H1 (cell line): ENCODE data around the gene HMGN3. TPM values are rescaled to one million over a fixed set of nuclear protein-coding genes. Genes with fewer than 3 reads are reported as not detected.

Source experiments
- CTCF ChIA-PET: fragments of 300-600 bp; sonication (Branson Sonifier 250); formaldehyde crosslinking; loops from one replicate; lab custom pipeline; 2021; ENCODE audit not compliant: partially characterized antibody; lab: Charles Lee
- POLR2A ChIA-PET: fragments of 300-600 bp; sonication (Branson Sonifier 250); formaldehyde crosslinking; loops from one replicate; lab custom pipeline; 2021; ENCODE audit warnings: inconsistent platforms; ENCODE audit not compliant: partially characterized antibody; lab: Charles Lee
- DNase-seq, 2 experiments: peaks; one replicate each; pipeline versions ENCODE4 v3.0.0 to v3.0.0-alpha.2; 2010 to 2022; ENCODE audit warnings: low spot score in 2 of 2, low read depth in 1 of 2, mixed read lengths in 1 of 2
- FAIRE-seq: peaks from 2 replicates; lab custom pipeline; 2011; peaks lifted over from hg19 to GRCh38; lab: Jason Lieb, UNC
- H2AFZ ChIP-seq: 2 replicates; pipeline ENCODE4 v1.8.1; 2012; ENCODE audit warnings: low read length, inconsistent platforms
- H2AK5ac ChIP-seq: 2 replicates; pipeline ENCODE4 v1.6.1; 2013; ENCODE audit warnings: low read depth, low read length
- H2BK120ac ChIP-seq: replicated peaks from 2 replicates; pipeline ENCODE3; 2013; ENCODE audit warnings: low read depth, low read length, inconsistent platforms
- H2BK12ac ChIP-seq: 2 replicates; pipeline ENCODE4 v1.6.1; 2013; ENCODE audit warnings: low read depth, low read length
- H2BK15ac ChIP-seq: 2 replicates; pipeline ENCODE4 v1.6.1; 2013; ENCODE audit warnings: low read length
- H2BK20ac ChIP-seq: 2 replicates; pipeline ENCODE4 v1.6.1; 2013; ENCODE audit warnings: low read length
- H2BK5ac ChIP-seq: 2 replicates; pipeline ENCODE4 v1.6.1; 2013; ENCODE audit warnings: low read depth, low read length
- H3K14ac ChIP-seq: 2 replicates; pipeline ENCODE4 v1.6.1; 2013; ENCODE audit warnings: inconsistent platforms; ENCODE audit not compliant: insufficient read length
- H3K18ac ChIP-seq: 2 replicates; pipeline ENCODE4 v1.6.1; 2013; ENCODE audit warnings: low read length; ENCODE audit errors: extremely low read depth
- H3K23ac ChIP-seq: 2 replicates; pipeline ENCODE4 v1.6.1; 2013; ENCODE audit warnings: inconsistent platforms; ENCODE audit not compliant: insufficient read length
- H3K23me2 ChIP-seq: 2 replicates; pipeline ENCODE4 v1.6.1; 2013; ENCODE audit warnings: low read depth, low read length
- H3K27ac ChIP-seq: 2 replicates; pipeline ENCODE4 v1.6.1; 2011; ENCODE audit warnings: low read depth, low read length, inconsistent platforms
- H3K27me3 ChIP-seq, 4 experiments: replicated peaks in 1 of 4; 1 replicate in 1 of 4; 2 replicates in 3 of 4; pipeline versions ENCODE4 v1.6.1 to v1.8.1; 2011 to 2013; ENCODE audit warnings: low read length in 3 of 4, mild to moderate bottlenecking in 3 of 4, inconsistent platforms in 2 of 4, mixed read lengths in 2 of 4, moderate library complexity in 1 of 4; ENCODE audit not compliant: control insufficient read depth in 3 of 4, insufficient read depth in 3 of 4; ENCODE audit errors: extremely low read depth in 1 of 4
- H3K36me3 ChIP-seq, 4 experiments: 2 replicates each; pipeline versions ENCODE4 v1.6.1 to v1.8.1; 2011 to 2013; ENCODE audit warnings: mild to moderate bottlenecking in 4 of 4, low read length in 3 of 4, moderate library complexity in 2 of 4, control low read depth in 1 of 4, inconsistent platforms in 1 of 4; ENCODE audit not compliant: insufficient read depth in 4 of 4, control insufficient read depth in 2 of 4
- H3K4ac ChIP-seq: replicated peaks from 2 replicates; pipeline ENCODE3; 2013; ENCODE audit warnings: low read length, low read depth, mixed read lengths, inconsistent platforms; ENCODE audit not compliant: insufficient read length
- H3K4me1 ChIP-seq, 4 experiments: replicated peaks in 1 of 4; 1 replicate in 1 of 4; 2 replicates in 3 of 4; pipeline versions ENCODE4 v1.6.1 to v1.8.1; 2011 to 2013; ENCODE audit warnings: low read length in 3 of 4, inconsistent platforms in 2 of 4, mixed read lengths in 1 of 4; ENCODE audit not compliant: insufficient read depth in 4 of 4, control insufficient read depth in 3 of 4
- H3K4me2 ChIP-seq, 2 experiments: 2 replicates each; pipeline versions ENCODE4 v1.6.1 to v1.8.1; 2011 to 2013; ENCODE audit warnings: low read depth in 2 of 2, low read length in 2 of 2, control low read depth in 1 of 2, inconsistent platforms in 1 of 2, mild to moderate bottlenecking in 1 of 2; ENCODE audit not compliant: insufficient read depth in 1 of 2
- H3K4me3 ChIP-seq, 4 experiments: fragments of 200-600, 300-600 bp in 1 of 4; sonication (generic), shearing (Covaris generic), sonication (Bioruptor Twin) in 1 of 4; 2 replicates each; pipeline versions ENCODE4 v1.5.1 to v1.8.1; 2011 to 2016; ENCODE audit warnings: low read length in 4 of 4, low read depth in 3 of 4, control low read depth in 2 of 4, inconsistent platforms in 2 of 4, mild to moderate bottlenecking in 2 of 4, mixed read lengths in 1 of 4, moderate library complexity in 1 of 4; ENCODE audit not compliant: insufficient read depth in 2 of 4; ENCODE audit errors: extremely low read depth in 1 of 4
- H3K56ac ChIP-seq: replicated peaks from 2 replicates; pipeline ENCODE3; 2013; ENCODE audit warnings: low read depth, mild to moderate bottlenecking, mixed read lengths, low read length, inconsistent platforms; ENCODE audit not compliant: insufficient read length
- H3K79me1 ChIP-seq: 2 replicates; pipeline ENCODE4 v1.6.1; 2013; ENCODE audit warnings: low read depth, low read length, control low read depth
- H3K79me2 ChIP-seq, 2 experiments: 2 replicates each; pipeline versions ENCODE4 v1.6.1 to v1.8.1; 2012 to 2013; ENCODE audit warnings: low read length in 2 of 2, mild to moderate bottlenecking in 2 of 2, inconsistent platforms in 1 of 2; ENCODE audit not compliant: insufficient read depth in 2 of 2, control insufficient read depth in 1 of 2
- H3K9ac ChIP-seq, 4 experiments: replicated peaks in 1 of 4; 1 replicate in 1 of 4; 2 replicates in 3 of 4; pipeline versions ENCODE4 v1.6.1 to v1.8.1; 2011 to 2013; ENCODE audit warnings: low read depth in 3 of 4, low read length in 3 of 4, control low read depth in 2 of 4, mild to moderate bottlenecking in 2 of 4, moderate library complexity in 2 of 4, inconsistent platforms in 1 of 4; ENCODE audit errors: extremely low read depth in 1 of 4
- H3K9me3 ChIP-seq, 2 experiments: 2 replicates each; pipeline versions ENCODE4 v1.6.1 to v1.8.1; 2012 to 2013; ENCODE audit warnings: mild to moderate bottlenecking in 2 of 2, moderate library complexity in 2 of 2, control low read depth in 1 of 2, inconsistent platforms in 1 of 2, low read depth in 1 of 2, low read length in 1 of 2, mixed read lengths in 1 of 2; ENCODE audit not compliant: insufficient read depth in 2 of 2
- H4K20me1 ChIP-seq, 2 experiments: replicated peaks in 1 of 2; 2 replicates each; pipeline versions ENCODE3 to v1.8.1; 2011 to 2013; ENCODE audit warnings: inconsistent platforms in 2 of 2, low read length in 2 of 2, mild to moderate bottlenecking in 1 of 2; ENCODE audit not compliant: insufficient read depth in 2 of 2, control insufficient read depth in 1 of 2
- H4K5ac ChIP-seq: 2 replicates; pipeline ENCODE4 v1.6.1; 2013; ENCODE audit warnings: low read length, low read depth, mixed read lengths, inconsistent platforms; ENCODE audit not compliant: insufficient read length
- H4K8ac ChIP-seq: 2 replicates; pipeline ENCODE4 v1.8.0; 2013; ENCODE audit warnings: mild to moderate bottlenecking, moderate library complexity, low read length, inconsistent platforms; ENCODE audit not compliant: insufficient read depth; ENCODE audit errors: extremely low read depth
- H4K91ac ChIP-seq: replicated peaks from 2 replicates; pipeline ENCODE3; 2013; ENCODE audit warnings: low read length, mixed read lengths, inconsistent platforms; ENCODE audit not compliant: insufficient read length
- CEBPB ChIP-seq: IDR thresholded peaks from 2 replicates; pipeline ENCODE4 v1.6.1; 2012; ENCODE audit warnings: low read depth, low read length
- CREB1 ChIP-seq: IDR thresholded peaks from 2 replicates; pipeline ENCODE4 v1.6.1; 2012; ENCODE audit warnings: inconsistent platforms
- EZH2 ChIP-seq: fragments of 200-600 bp; sonication (generic); IDR thresholded peaks from 2 replicates; pipeline ENCODE4 v1.7.1; 2012; ENCODE audit warnings: low read depth, mild to moderate bottlenecking, moderate library complexity, low read length, inconsistent platforms; ENCODE audit not compliant: severe bottlenecking
- JUND ChIP-seq: IDR thresholded peaks from 2 replicates; pipeline ENCODE4 v1.6.1; 2011; ENCODE audit warnings: mild to moderate bottlenecking, improper control_type of control experiment, low read length
- RFX5 ChIP-seq: IDR thresholded peaks from 2 replicates; pipeline ENCODE4 v1.6.1; 2011; ENCODE audit warnings: low read depth, low read length, improper control_type of control experiment, borderline replicate concordance
- SIRT6 ChIP-seq: IDR thresholded peaks from one replicate; pipeline ENCODE4 v1.7.1; 2012; ENCODE audit warnings: low read length, inconsistent platforms
- SIX5 ChIP-seq: IDR thresholded peaks from 2 replicates; pipeline ENCODE4 v1.6.1; 2011; ENCODE audit warnings: mild to moderate bottlenecking, low read depth, low read length
- TAF1 ChIP-seq: IDR thresholded peaks from 2 replicates; pipeline ENCODE4 v1.6.1; 2011; ENCODE audit warnings: mild to moderate bottlenecking, low read depth, low read length
- TBP ChIP-seq: IDR thresholded peaks from 2 replicates; pipeline ENCODE4 v1.6.1; 2011; ENCODE audit warnings: low read depth, low read length, improper control_type of control experiment
- TEAD4 ChIP-seq: IDR thresholded peaks from 2 replicates; pipeline ENCODE4 v1.6.1; 2012; ENCODE audit warnings: low read depth, low read length, inconsistent platforms, mixed read lengths
- ZNF274 ChIP-seq: IDR thresholded peaks from 2 replicates; pipeline ENCODE4 v1.7.0; 2012; ENCODE audit warnings: low read length, borderline replicate concordance; ENCODE audit errors: extremely low read depth
- polyA plus RNA-seq, 7 experiments: library from polyadenylated mRNA; depleted of rRNA in 3 of 7; stranded (reverse) in 5 of 7; unstranded in 2 of 7; fragments of >200 nt in 5 of 7; fragments of 200-250 nt in 2 of 7; gene quantifications; 1 replicate in 5 of 7; 2 replicates in 1 of 7; 4 replicates in 1 of 7; pipeline versions ENCODE4 v1.2.1 to v1.2.3, GENCODE V29; 2011 to 2013; ENCODE audit warnings: missing spikeins in 2 of 7, mixed read lengths in 2 of 7
- total RNA-seq: library from RNA; stranded (reverse); fragmentation: NEBNext Ultra II Directional; extraction: Animal tissue kit (Norgen Biotek cat#: 25700); gene quantifications from 2 replicates; pipeline ENCODE4 v1.2.1, GENCODE V29; 2021
- TF ChIP-seq, protein P1 (sequence below), 3 experiments: IDR thresholded peaks; 1 replicate in 2 of 3; 2 replicates in 1 of 3; pipeline versions ENCODE4 v1.5.1 to v1.6.1; 2011; ENCODE audit warnings: low read length in 3 of 3, mild to moderate bottlenecking in 3 of 3, inconsistent platforms in 2 of 3, low read depth in 1 of 3, moderate library complexity in 1 of 3; ENCODE audit not compliant: insufficient read depth in 1 of 3; ENCODE audit errors: control extremely low read depth in 1 of 3

HMGN3 gene
- total and polyA plus RNA-seq, 2 of the 8 experiments (the other 6 are each of a cell fraction or from before 2014, with no cell fraction given) = 84.4 to 167 TPM

DNA sequence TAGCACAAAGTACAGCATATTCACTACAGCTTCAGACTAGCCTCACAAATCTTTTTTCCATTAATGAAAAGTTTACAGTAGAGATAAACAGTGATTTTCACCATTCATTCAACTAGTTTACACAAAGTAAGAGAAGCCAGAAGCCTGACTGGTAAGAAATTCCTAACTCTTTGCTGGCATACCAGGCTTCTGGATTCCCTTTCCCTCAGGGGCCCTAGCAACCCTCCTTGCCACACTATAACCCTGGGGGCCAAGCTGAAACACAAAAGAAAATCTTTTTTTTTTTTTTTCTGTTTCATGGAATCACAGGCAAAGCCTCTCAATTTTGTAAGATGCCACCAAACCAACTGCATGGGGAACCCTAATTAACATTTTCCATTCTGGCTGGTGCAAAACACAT, 28.9 kb upstream of the HMGN3 start:
- H3K4me1 ChIP-seq = no peaks in the 10 kb centered on the region
- H3K18ac ChIP-seq = no peak overlapping the region
- H3K23me2 ChIP-seq = no peaks in the 10 kb centered on the region
- no peak overlapping the region for H3K23ac ChIP-seq
- H3K79me1 ChIP-seq = no peaks in the 10 kb centered on the region
- H2BK120ac ChIP-seq = no peak overlapping the region
- POLR2A ChIA-PET = interaction anchor here (1.0 kb wide), 1 partner anchor 43 kb away, joined by 3 read pairs; no protein-coding TSS in a partner anchor
- no peaks in the 10 kb centered on the region for H4K20me1 ChIP-seq
- H3K27ac ChIP-seq = no peak overlapping the region
- no peak overlapping the region for H3K4me2 ChIP-seq
- no peak overlapping the region for H3K14ac ChIP-seq
- no peak overlapping the region for H2BK12ac ChIP-seq
- CTCF ChIA-PET = interaction anchor here (1.5 kb wide), 1 partner anchor 141 kb away, joined by 3 read pairs; no protein-coding TSS in a partner anchor
- H4K91ac ChIP-seq = no peak overlapping the region
- no peak overlapping the region for H4K5ac ChIP-seq
- no peak overlapping the region for H3K9ac ChIP-seq
- no peak overlapping the region for H2BK15ac ChIP-seq
- H2AFZ ChIP-seq = no peak overlapping the region
- no peak overlapping the region for H2BK5ac ChIP-seq
- no peak for FAIRE-seq
- no peak overlapping the region for H4K8ac ChIP-seq
- no peak overlapping the region for H3K4ac ChIP-seq
- H3K9me3 ChIP-seq = 0 out of 4 replicates have a peak, but pooled peaks cover 0 to 5% of the 10 kb centered on the region in 2 experiments
- no peak overlapping the region for H2BK20ac ChIP-seq
- H2AK5ac ChIP-seq = no peak overlapping the region
- no peak overlapping the region for H3K4me3 ChIP-seq
- H3K36me3 ChIP-seq = no peaks in the 10 kb centered on the region
- H3K79me2 ChIP-seq = no peaks in the 10 kb centered on the region
- TF ChIP-seq SIX5 (no peak), TBP (no peak), EZH2 (no peak), SIRT6 (no peak), ZNF274 (no peak), CEBPB (no peak), TAF1 (no peak), TEAD4 (no peak), JUND (no peak), CREB1 (no peak), RFX5 (no peak)
- TF ChIP-seq, protein P1, sequence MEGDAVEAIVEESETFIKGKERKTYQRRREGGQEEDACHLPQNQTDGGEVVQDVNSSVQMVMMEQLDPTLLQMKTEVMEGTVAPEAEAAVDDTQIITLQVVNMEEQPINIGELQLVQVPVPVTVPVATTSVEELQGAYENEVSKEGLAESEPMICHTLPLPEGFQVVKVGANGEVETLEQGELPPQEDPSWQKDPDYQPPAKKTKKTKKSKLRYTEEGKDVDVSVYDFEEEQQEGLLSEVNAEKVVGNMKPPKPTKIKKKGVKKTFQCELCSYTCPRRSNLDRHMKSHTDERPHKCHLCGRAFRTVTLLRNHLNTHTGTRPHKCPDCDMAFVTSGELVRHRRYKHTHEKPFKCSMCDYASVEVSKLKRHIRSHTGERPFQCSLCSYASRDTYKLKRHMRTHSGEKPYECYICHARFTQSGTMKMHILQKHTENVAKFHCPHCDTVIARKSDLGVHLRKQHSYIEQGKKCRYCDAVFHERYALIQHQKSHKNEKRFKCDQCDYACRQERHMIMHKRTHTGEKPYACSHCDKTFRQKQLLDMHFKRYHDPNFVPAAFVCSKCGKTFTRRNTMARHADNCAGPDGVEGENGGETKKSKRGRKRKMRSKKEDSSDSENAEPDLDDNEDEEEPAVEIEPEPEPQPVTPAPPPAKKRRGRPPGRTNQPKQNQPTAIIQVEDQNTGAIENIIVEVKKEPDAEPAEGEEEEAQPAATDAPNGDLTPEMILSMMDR (IDR thresholded peaks at IDR 0.05; ENCODE audit: control extremely low read depth in 1 of 3, insufficient read depth in 1 of 3, low read depth in 1 of 3, low read length in 3 of 3) = no peak
- DNase-seq = no peak
- no peaks in the 10 kb centered on the region for H3K27me3 ChIP-seq
- no peak overlapping the region for H3K56ac ChIP-seq
